Stimulated activated CD8-positive, alpha-beta memory T cell treated with anti-CD3 and anti-CD28 coated beads, Interleukin-4, amount 100 ng/mL, for 4 hours (primary cell): Measurements from ENCODE around the gene ERG28.
"Not testable (repeated sequence)": the region's sequence is repeated elsewhere in the genome, so short reads cannot be mapped to it uniquely, and the experiment has no call there.

Experiments
- DNase-seq, 2 donors: peaks; one replicate each; pipeline ENCODE4 v3.0.0-alpha.2; 2020; ENCODE audit warnings: low read depth in 2 of 2, low spot score in 1 of 2

ERG28 gene

GRCh38 chr14:75626863-75627262 lies 33.8 kb downstream of the ERG28 start:
- DNase-seq: no peak

- no peak for DNase-seq
Observed at GRCh38 chr14:75626396-75626795, 34.3 kb downstream of the ERG28 start.

DNA sequence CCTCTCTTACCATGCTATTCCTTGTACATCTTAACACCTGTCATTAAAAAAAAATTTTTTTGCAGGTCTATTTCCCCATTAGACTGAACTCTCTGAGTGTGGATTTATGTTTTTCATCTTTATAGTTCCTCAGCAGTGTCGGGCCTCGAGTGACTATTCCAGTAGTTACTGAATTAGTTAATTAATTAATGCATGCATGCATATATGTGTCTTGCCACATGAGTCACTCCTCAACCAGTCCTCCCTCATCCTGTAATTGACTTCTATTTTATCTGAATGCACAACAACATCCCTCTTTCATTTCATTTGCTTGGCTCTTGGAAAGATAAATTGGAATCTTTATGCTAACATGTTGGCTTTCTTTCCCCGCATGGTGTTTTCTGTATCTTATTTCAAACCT lies 35.6 kb downstream of the ERG28 start:
- DNase-seq: no peak

DNA sequence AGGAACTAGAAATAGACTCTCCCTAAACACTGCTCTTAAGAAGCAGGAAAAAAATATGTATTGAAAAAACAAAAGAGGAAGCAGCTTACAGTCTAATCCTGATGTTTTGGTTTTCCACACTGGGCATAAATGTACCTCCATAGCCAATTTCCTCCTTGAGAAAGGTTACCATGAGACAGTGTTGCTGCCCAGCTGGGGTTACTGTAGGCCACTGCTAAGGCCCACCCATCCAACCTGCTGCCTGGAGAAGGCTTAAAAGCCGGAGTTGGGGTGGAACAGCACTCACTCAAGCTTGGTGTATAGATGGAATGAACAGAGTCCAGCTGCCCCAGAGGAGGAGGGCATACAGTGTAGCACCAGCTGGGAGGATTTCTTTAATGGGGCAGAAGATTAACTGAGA lies 41.1 kb downstream of the ERG28 start:
- DNase-seq: no peak

DNA sequence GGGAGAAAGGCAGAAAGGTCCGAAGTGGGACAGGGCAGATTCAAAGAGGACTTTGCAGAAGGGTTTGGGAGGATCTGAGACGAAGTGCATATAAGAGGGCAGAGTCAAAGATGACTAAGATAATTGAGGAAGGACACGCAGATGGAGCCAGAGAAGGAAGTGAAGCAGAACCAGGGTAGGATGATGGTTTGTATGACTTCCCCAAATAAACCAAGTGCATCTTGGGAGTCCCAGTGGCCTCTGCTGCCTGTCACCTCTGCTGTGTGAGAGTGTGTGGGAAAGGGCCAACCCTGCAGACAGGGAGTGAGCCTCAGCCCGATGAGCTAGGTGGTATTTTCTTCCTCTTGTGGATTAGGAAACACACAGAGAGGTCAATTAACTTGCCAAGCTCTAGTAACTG lies 45.5 kb downstream of the ERG28 start:
- DNase-seq: no peak

DNA sequence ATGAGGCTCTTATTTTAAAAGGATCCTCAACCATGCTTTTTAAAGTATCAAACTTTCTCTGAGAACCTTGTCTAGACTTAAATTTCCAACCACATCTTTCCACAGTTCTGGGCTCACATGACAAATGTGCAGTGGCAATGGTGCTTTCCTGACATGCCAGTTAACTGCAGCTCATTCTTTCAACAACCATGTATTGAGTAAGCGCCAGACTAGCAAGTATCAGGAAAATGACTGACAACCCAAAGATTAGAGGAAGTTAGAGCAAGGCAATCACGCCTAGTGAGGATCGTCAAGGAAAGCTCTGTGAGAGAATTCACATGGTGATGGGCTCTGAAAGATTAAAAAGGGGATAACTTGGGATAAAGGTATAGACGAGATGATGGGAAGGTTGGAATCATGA lies 46.5 kb downstream of the ERG28 start:
- DNase-seq: no peak

DNA sequence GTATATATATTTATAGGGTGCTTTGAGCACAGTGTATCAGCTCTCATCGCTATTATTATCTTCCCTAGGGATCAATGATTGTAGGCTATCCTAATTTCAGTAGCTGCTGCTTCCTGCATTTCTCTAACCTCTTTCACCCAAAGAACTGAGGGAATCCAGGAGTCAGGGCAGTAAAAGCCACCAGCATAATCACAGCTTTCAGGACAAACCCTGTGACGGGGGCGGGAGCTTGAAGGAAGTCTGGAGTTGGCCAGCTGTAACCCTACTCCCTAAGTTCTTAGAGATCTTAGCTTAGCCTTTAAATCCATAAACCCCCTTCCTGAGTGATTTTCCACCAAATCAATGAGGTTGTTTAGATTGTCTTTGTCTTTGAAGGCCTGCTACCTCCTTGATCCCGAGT lies 48.5 kb downstream of the ERG28 start:
- no peak for DNase-seq

- no peak for DNase-seq
Observed at GRCh38 chr14:75610834-75611233, 49.8 kb downstream of the ERG28 start.

- no peak for DNase-seq
Observed at GRCh38 chr14:75609606-75610475, 50.8 kb downstream of the ERG28 start.

GRCh38 chr14:75609116-75609515 lies 51.6 kb downstream of the ERG28 start:
- no peak for DNase-seq

- DNase-seq: no peak
Observed at GRCh38 chr14:75607842-75608640, 52.6 kb downstream of the ERG28 start.

DNA sequence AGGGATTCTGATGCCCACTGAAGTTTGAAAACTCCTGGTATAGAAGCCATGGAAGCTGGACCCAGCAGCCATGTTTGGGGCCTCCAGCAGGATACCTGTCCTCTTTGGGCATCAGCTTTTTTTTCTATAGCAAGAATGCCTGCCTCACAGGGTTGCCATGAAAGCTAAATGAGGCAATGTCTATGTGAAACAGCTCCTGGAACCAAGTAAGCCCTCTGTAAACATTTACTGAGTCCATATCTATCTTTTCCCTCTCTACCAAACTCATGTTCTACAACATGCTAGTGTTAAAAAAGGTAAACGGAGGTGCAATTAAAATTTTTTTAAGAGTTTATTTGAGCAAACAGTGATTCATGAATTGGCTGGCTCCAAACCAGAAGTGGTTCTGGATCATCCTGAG lies 53.6 kb downstream of the ERG28 start:
- no peak for DNase-seq

- DNase-seq: no peak
Observed at GRCh38 chr14:75605916-75606315, 54.8 kb downstream of the ERG28 start.

DNA sequence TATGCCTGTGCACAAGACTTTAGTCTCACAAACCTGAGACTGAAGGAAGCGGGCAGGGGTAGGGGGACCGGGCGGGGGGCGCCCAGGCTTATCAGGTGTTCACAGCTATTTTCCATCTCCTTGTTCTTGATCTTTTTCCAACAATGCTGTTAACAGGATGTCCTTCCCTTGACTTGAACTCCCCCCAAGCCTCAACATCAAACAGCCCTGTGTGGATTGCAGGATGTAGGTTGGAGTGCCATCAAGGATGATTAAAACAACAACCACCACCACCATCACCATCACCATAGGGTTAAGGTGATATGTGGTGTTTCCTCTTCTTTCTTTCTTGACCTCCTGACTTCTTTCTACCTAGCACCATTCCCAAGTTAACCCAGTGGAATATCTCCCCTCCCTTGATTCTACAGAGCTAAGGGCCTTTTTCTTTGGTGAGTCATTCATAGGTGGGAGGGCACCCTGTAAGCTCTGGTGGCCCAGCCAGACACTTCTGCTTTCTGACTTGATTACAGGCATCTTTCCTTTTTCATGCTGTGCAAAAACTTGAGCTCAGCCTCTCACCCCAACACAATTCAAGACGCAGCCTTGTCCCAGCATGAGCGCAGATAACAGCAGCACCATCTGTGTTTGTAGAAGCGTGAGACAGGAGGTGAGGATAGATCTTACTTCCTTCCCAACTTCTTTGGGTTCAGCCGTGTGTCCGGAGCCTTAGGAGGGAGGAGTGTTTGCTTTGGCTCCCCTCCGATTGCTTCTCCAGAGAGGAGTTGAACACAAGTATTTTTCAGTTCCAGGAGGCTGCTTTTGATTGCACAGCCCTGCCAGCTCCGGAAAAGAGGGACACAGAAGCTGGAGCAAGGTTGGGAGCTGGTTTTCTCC lies 55.5 kb downstream of the ERG28 start:
- DNase-seq: no peak

DNA sequence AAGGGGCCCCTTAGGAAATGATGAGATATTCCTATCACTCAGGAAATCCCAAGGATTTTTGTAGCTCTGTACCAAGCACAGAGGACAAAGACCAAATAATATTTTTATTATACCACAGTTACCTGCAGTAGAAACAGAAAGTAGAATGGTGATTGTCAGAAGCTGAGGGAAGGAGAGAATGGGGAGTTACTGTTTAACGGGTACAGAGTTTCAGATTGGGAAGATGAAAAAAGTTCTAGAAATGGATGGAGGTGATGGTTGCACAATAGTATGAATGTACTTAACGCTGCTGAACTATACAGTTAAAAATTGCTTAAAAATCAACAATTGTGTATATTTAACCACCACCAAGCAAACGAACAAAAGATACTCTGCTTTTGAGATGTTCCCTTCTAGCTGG lies 58.2 kb downstream of the ERG28 start:
- DNase-seq: no peak

DNA sequence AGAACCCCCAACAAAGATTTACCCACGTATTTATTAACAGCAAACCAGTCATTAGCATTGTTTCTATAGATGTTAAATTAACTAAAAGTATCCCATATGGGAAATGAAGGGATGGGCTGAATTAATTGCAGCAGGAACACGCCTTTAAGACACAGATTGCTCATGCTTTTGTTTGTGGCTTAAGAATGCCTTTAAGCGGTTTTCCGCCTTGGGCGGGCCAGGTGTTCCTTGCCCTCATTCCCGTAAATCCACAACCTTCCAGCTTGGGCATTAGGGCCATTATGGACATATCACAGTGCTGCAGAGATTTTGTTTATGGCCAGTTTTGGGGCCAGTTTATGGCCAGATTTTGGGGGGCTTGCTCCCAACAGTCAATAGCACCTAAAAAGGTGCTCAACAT lies 59.6 kb downstream of the ERG28 start:
- DNase-seq: not testable (repeated sequence)

GRCh38 chr14:75600100-75600499 lies 60.6 kb downstream of the ERG28 start:
- not testable (repeated sequence) for DNase-seq
